Parathyroid adenoma (tissue), 2 donors: Measurements from ENCODE around the gene TMEM123.
"Not testable (repeated sequence)": the region's sequence is repeated elsewhere in the genome, so short reads cannot be mapped to it uniquely, and the experiment has no call there.

ENCODE experiments used
- H2AFZ ChIP-seq: fragments of 300-600 bp; sonication (generic); one replicate; pipeline ENCODE4 v1.7.0; 2017; ENCODE audit warnings: antibody characterized with exemption, mild to moderate bottlenecking
- H3K27ac ChIP-seq: fragments of 300-600 bp; sonication (generic); one replicate; pipeline ENCODE4 v1.7.0; 2017
- H3K27me3 ChIP-seq: fragments of 300-600 bp; sonication (generic); one replicate; pipeline ENCODE4 v1.7.0; 2017; ENCODE audit warnings: low read length; ENCODE audit not compliant: control insufficient read depth, insufficient read depth
- H3K36me3 ChIP-seq: fragments of 300-600 bp; sonication (generic); one replicate; pipeline ENCODE4 v1.7.0; 2017; ENCODE audit warnings: low read length; ENCODE audit not compliant: control insufficient read depth, insufficient read depth
- H3K4me1 ChIP-seq: fragments of 300-600 bp; sonication (generic); one replicate; pipeline ENCODE4 v1.7.0; 2017; ENCODE audit warnings: control low read depth
- H3K4me2 ChIP-seq: fragments of 300-600 bp; sonication (generic); one replicate; pipeline ENCODE4 v1.7.0; 2017; ENCODE audit warnings: low read length
- H3K4me3 ChIP-seq: fragments of 300-600 bp; sonication (generic); one replicate; pipeline ENCODE4 v1.7.0; 2017; ENCODE audit warnings: low read depth, low read length
- H3K79me2 ChIP-seq: fragments of 300-600 bp; sonication (generic); one replicate; pipeline ENCODE4 v1.7.0; 2017; ENCODE audit warnings: control low read depth
- H3K9ac ChIP-seq: fragments of 300-600 bp; sonication (generic); one replicate; pipeline ENCODE4 v1.7.0; 2017; ENCODE audit warnings: mild to moderate bottlenecking
- H3K9me3 ChIP-seq: fragments of 300-600 bp; sonication (generic); one replicate; pipeline ENCODE4 v1.7.0; 2017; ENCODE audit warnings: low read length; ENCODE audit not compliant: control insufficient read depth
- TF ChIP-seq, protein P1 (sequence below): fragments of 300-600 bp; sonication (generic); IDR thresholded peaks from one replicate; pipeline ENCODE4 v1.7.0; 2017; ENCODE audit warnings: antibody characterized with exemption, mild to moderate bottlenecking
- donor health status: primary hyperparathyroidism.

TMEM123 gene

DNA sequence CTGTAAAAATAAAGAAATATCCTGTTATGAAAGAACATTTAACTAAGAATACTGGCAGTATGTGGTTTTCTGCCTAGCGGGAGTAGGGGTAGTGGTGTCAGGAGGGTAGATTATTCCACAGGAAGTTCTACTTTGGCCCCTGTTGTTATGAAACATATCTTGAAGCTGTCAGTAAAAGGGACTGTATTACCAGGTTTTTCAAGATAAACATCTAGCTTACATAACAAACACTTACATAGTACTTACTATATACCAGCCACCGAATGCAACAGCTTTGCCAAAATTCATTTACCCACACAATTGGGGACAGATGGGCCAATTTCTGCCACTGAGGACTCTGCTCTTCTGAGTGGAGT, 3.7 kb downstream of the TMEM123 start:
- no peak overlapping the region for H3K4me3 ChIP-seq
- peaks cover 3% of the 10 kb centered on the region for H3K4me1 ChIP-seq
- no peak overlapping the region for H3K27ac ChIP-seq

DNA sequence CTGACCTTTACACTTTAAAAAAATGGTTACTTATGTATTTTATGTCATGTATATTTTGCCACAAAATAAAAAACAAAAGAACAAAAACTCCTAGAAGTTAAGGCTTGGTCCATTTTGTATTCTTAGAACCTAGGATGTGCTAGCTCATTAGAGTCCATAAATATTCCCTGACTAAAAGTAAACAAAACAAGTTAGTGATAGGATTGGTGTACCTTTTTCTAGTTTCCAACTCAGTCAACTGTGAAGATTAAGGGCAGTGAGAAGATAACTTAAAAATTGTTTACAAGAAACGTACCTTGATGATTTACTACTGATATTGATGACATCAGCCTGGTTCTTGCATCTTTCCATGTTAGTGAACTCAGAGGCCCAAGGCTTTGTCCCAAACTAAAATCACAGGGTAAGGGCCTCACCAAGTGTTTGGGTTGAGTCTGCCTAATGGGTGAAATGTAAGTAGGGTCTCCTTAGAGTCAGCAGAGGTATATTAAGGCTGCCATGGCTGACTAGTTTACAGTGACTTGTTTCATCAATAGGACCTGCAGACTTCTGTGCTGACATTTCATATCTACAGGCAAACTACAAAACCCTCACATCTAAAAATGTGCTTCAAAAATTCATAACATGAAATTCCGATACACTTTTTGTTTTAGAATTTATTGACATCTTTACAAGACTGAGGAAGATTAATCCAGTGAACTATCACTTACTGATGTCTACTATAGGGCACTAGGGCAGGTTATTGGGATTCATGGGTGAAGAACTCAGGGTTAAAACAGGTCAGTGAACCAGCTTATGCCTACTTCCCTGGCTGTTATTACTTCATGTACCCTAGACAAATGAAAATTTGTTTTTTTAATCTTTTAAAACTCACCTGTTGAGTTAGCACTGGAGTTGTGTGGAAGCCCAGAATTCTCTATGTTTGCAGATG, 4.4 kb downstream of the TMEM123 start:
- TF ChIP-seq, protein P1, sequence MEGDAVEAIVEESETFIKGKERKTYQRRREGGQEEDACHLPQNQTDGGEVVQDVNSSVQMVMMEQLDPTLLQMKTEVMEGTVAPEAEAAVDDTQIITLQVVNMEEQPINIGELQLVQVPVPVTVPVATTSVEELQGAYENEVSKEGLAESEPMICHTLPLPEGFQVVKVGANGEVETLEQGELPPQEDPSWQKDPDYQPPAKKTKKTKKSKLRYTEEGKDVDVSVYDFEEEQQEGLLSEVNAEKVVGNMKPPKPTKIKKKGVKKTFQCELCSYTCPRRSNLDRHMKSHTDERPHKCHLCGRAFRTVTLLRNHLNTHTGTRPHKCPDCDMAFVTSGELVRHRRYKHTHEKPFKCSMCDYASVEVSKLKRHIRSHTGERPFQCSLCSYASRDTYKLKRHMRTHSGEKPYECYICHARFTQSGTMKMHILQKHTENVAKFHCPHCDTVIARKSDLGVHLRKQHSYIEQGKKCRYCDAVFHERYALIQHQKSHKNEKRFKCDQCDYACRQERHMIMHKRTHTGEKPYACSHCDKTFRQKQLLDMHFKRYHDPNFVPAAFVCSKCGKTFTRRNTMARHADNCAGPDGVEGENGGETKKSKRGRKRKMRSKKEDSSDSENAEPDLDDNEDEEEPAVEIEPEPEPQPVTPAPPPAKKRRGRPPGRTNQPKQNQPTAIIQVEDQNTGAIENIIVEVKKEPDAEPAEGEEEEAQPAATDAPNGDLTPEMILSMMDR = no peak
- H3K27ac ChIP-seq = no peak overlapping the region
- H3K4me1 ChIP-seq = no peaks in the 10 kb centered on the region

More for the DNA sequence above, 3.7 kb downstream of the TMEM123 start:
- Histone ChIP-seq H3K36me3 (no peaks in the 10 kb centered on the region), H3K9me3 (no peaks in the 10 kb centered on the region), H3K4me2 (no peak overlapping the region), H3K79me2 (no peaks in the 10 kb centered on the region), H3K9ac (no peak overlapping the region), H2AFZ (no peak overlapping the region), H3K27me3 (no peaks in the 10 kb centered on the region)
- TF ChIP-seq, protein P1 = no peak

DNA sequence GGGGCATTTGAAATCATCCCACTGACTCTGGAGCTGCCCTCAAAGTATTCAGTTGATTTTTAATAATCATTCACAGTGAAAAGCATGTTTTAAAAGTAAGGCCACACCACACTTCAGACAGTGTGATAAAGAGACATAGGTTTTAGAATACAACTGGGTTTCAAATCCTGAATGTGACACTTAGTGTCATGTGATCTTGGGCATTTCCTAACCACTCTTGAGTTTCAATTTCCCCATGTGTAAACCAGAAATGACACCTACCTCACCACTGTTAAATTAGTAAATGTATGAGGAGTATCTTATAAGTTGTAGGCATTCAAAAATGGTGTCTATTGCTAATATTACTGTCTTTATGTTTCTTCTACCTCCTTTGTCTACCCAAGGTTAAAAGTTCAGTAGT, 5.4 kb downstream of the TMEM123 start:
- Histone ChIP-seq H3K79me2 (no peaks in the 10 kb centered on the region), H3K36me3 (no peaks in the 10 kb centered on the region), H3K4me3 (no peak overlapping the region), H2AFZ (no peak overlapping the region), H3K9ac (no peak overlapping the region), H3K9me3 (no peaks in the 10 kb centered on the region), H3K4me2 (no peak overlapping the region), H3K27me3 (no peaks in the 10 kb centered on the region), H3K27ac (no peak overlapping the region), H3K4me1 (no peaks in the 10 kb centered on the region)
- TF ChIP-seq, protein P1 = no peak

More for the DNA sequence above, 4.4 kb downstream of the TMEM123 start:
- no peak overlapping the region for H2AFZ ChIP-seq
- no peak overlapping the region for H3K4me2 ChIP-seq
- H3K27me3 ChIP-seq = no peaks in the 10 kb centered on the region
- no peak overlapping the region for H3K9ac ChIP-seq
- H3K36me3 ChIP-seq = no peaks in the 10 kb centered on the region
- no peaks in the 10 kb centered on the region for H3K9me3 ChIP-seq
- no peaks in the 10 kb centered on the region for H3K79me2 ChIP-seq
- no peak overlapping the region for H3K4me3 ChIP-seq

DNA sequence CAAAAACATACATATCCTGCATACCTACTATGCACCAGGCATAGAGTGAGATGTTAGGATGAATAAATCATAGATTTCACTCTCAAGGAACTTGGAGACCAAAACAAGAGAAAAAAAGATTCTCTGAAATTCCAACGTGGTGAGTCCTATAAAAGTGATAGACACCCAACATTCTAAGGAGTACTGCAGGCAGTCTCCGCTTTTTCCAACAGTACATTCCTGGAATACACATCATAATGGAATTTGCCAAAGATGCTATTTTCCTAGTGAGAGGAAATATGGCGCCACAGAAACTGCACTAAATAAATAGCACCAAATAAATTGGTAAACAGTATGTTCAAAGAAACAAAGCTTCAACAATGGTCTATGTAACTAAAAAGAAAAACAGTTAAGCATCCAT, 6.0 kb downstream of the TMEM123 start:
- H3K27ac ChIP-seq = no peak overlapping the region

DNA sequence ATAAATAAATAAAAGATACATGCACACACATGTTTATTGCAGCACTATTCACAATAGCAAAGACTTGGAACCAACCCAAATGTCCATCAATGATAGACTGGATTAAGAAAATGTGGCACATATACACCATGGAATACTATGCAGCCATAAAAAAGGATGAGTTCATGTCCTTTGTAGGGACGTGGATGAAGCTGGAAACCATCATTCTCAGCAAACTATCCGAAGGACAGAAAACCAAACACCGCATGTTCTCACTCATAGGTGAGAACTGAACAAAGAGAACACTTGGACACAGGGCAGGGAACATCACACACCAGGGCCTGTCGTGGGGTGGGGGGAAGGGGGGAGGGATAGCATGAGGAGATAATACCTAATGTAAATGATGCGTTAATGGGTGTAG, 7.9 kb downstream of the TMEM123 start:
- not testable (repeated sequence) for H3K36me3 ChIP-seq, H3K9me3 ChIP-seq, H3K27ac ChIP-seq, H3K79me2 ChIP-seq, H3K9ac ChIP-seq, H3K4me3 ChIP-seq, H3K27me3 ChIP-seq, H3K4me2 ChIP-seq, H2AFZ ChIP-seq, H3K4me1 ChIP-seq

More for the DNA sequence above, 6.0 kb downstream of the TMEM123 start:
- H3K4me1 ChIP-seq = no peaks in the 10 kb centered on the region
- no peaks in the 10 kb centered on the region for H3K27me3 ChIP-seq
- H3K4me2 ChIP-seq = no peak overlapping the region
- H3K4me3 ChIP-seq = no peak overlapping the region
- H3K9ac ChIP-seq = no peak overlapping the region
- no peaks in the 10 kb centered on the region for H3K36me3 ChIP-seq
- no peak overlapping the region for H2AFZ ChIP-seq
- H3K79me2 ChIP-seq = no peaks in the 10 kb centered on the region
- H3K9me3 ChIP-seq = no peaks in the 10 kb centered on the region
- TF ChIP-seq, protein P1 = no peak

DNA sequence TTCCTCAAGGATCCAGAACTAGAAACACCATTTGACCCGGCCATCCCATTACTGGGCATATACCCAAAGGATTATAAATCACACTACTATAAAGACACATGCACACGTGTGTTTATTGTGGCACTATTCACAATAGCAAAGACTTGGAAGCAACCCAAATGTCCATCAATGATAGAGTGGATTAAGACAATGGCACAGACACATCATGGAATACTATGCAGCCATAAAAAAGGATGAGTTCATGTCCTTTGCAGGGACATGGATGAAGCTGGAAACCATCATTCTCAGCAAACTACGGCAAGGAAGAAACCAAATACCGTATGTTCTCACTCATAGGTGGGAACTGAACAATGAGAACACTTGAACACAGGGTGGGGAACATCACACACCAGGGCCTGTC, 8.4 kb downstream of the TMEM123 start:
- H3K27me3 ChIP-seq, H3K9me3 ChIP-seq, H3K79me2 ChIP-seq, H3K27ac ChIP-seq, H2AFZ ChIP-seq, H3K4me1 ChIP-seq, H3K36me3 ChIP-seq, H3K4me3 ChIP-seq, H3K4me2 ChIP-seq, H3K9ac ChIP-seq: not testable (repeated sequence)

DNA sequence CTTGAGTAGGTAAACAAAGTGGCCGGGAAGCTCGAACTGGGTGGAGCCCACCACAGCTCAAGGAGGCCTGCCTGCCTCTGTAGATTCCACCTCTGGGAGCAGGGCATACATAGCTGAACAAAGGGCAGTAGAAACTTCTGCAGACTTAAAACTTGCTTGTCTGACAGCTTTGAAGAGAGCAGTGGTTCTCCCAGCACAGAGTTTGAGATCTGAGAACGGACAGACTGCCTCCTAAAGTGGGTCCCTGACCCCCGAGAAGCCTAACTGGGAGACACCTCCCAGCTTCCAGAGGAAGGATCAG, 13.6 kb downstream of the TMEM123 start:
- not testable (repeated sequence) for H3K27ac ChIP-seq

More for the DNA sequence above, 13.6 kb downstream of the TMEM123 start:
- not testable (repeated sequence) for H3K9ac ChIP-seq, H3K79me2 ChIP-seq, H3K4me1 ChIP-seq, H3K36me3 ChIP-seq, H3K27me3 ChIP-seq, H3K9me3 ChIP-seq, H3K4me2 ChIP-seq, H2AFZ ChIP-seq, H3K4me3 ChIP-seq
